Lower leg skin (tissue), 3 donors: ENCODE results near the gene SCAANT1.

Source experiments
- POLR2A ChIP-seq, 2 donors: fragments of 450-650 bp; IDR thresholded peaks; one replicate each; pipeline ENCODE4 v1.6.1; 2016 to 2017; ENCODE audit warnings: antibody characterized with exemption in 2 of 2, mild to moderate bottlenecking in 1 of 2, moderate library complexity in 1 of 2
- TF ChIP-seq, protein P1 (sequence below), 3 donors: fragments of 450-650 bp; IDR thresholded peaks; one replicate each; pipeline ENCODE4 v1.5.1; 2016; ENCODE audit warnings: antibody characterized with exemption in 3 of 3, mild to moderate bottlenecking in 3 of 3, moderate library complexity in 2 of 3

DNA sequence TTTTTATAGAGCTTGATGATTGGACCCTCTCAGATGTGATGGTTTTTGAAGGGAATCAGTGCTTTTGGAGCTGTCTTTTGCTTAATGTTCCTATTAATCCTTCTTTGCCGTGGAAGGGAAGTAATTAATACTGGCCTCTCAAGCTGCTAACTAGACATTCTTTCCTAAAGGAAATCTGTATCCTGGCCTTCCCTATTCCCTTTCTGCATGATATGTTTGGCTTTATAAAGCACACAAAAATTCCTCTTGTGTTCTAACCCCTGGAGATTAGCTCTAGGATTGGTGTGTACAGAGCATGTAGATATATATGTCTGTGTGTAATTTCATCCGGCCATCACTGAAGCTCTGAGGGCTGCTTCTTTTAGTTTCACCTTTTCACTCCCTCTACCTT lies 41.6 kb downstream of the SCAANT1 start:
- TF ChIP-seq, protein P1, sequence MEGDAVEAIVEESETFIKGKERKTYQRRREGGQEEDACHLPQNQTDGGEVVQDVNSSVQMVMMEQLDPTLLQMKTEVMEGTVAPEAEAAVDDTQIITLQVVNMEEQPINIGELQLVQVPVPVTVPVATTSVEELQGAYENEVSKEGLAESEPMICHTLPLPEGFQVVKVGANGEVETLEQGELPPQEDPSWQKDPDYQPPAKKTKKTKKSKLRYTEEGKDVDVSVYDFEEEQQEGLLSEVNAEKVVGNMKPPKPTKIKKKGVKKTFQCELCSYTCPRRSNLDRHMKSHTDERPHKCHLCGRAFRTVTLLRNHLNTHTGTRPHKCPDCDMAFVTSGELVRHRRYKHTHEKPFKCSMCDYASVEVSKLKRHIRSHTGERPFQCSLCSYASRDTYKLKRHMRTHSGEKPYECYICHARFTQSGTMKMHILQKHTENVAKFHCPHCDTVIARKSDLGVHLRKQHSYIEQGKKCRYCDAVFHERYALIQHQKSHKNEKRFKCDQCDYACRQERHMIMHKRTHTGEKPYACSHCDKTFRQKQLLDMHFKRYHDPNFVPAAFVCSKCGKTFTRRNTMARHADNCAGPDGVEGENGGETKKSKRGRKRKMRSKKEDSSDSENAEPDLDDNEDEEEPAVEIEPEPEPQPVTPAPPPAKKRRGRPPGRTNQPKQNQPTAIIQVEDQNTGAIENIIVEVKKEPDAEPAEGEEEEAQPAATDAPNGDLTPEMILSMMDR (IDR thresholded peaks at IDR 0.05), result no peak
- no peak for TF ChIP-seq POLR2A (IDR thresholded peaks at IDR 0.05)
